Measurements from ENCODE around the gene FSTL1.

- no peak for TF ChIP-seq POLR2A (IDR thresholded peaks at IDR 0.05)
- no peak for TF ChIP-seq CTCF (IDR thresholded peaks at IDR 0.05)
These were observed 45.0 kb upstream of the FSTL1 start for GRCh38 chr3:120495809-120496208.
